GM19043 (cell line): ENCODE measurements around the gene TRNAU1AP.
"Not testable (repeated sequence)": the region's sequence is repeated elsewhere in the genome, so short reads cannot be mapped to it uniquely, and the experiment has no call there.

Experiments
- ATAC-seq: cut with Tn5 transposase; IDR thresholded peaks from one replicate; pipeline ENCODE4 v1.9.1; 2021; ENCODE audit warnings: low read depth; ENCODE audit not compliant: unreplicated experiment

TRNAU1AP gene

GRCh38 chr1:28573564-28573963 lies 20.7 kb downstream of the TRNAU1AP start:
- ATAC-seq = no peak

- ATAC-seq = no peak
Measured at GRCh38 chr1:28577052-28577678, 24.3 kb downstream of the TRNAU1AP start.

GRCh38 chr1:28577738-28578536 lies 25.1 kb downstream of the TRNAU1AP start:
- ATAC-seq = no peak

GRCh38 chr1:28578696-28579218 lies 25.9 kb downstream of the TRNAU1AP start:
- ATAC-seq = no peak

GRCh38 chr1:28579401-28579800 lies 26.5 kb downstream of the TRNAU1AP start:
- ATAC-seq = no peak

- ATAC-seq = no peak
Measured at GRCh38 chr1:28580722-28581530, 28.0 kb downstream of the TRNAU1AP start.

DNA sequence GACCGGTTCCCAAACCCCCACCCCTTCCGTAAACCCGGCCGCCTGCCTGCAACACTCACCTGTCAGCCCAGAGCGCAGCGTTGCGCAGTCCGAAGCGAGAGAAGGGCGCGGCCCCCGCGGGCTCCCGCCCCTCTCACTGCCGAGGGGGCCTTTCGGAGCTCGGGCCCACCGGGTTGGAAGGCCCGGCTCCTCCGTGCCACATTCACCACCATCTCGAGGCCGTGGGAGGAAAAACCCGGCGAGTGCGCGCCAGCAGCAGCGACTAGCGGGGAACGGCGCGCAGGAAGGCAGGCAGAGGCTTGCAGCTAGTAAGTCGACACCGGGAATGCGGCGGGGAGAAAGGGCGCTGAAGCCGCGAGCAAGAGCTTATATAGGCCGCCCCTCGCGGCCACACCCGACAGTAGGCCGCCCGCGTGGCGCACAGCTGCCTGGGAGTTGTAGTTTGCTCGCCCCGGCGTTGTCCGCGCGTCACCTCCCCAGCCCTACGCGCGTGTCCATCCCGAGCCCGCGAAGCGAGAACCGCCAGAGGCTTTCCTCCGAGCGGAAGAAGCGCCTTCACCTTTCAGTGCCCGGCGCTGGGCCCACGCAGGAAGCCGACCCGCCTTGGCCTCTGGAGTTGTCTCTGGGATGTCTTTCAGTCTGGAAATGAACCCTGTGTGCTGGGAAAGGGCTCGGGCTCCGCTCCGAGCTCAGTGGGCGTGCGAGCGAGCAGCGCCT lies 28.8 kb downstream of the TRNAU1AP start:
- ATAC-seq = peak; percentile 82

GRCh38 chr1:28582248-28582615 lies 29.3 kb downstream of the TRNAU1AP start:
- no peak for ATAC-seq

GRCh38 chr1:28586585-28587391 lies 33.9 kb downstream of the TRNAU1AP start:
- ATAC-seq = not testable (repeated sequence)

- no peak for ATAC-seq
Measured at GRCh38 chr1:28591708-28592320, 38.9 kb downstream of the TRNAU1AP start, which contains the start of gene RAB42. Gene RAB42, plus strand, starts transcription at chr1:28592265. Its CDS starts 247 bp downstream, at chr1:28592512.

DNA sequence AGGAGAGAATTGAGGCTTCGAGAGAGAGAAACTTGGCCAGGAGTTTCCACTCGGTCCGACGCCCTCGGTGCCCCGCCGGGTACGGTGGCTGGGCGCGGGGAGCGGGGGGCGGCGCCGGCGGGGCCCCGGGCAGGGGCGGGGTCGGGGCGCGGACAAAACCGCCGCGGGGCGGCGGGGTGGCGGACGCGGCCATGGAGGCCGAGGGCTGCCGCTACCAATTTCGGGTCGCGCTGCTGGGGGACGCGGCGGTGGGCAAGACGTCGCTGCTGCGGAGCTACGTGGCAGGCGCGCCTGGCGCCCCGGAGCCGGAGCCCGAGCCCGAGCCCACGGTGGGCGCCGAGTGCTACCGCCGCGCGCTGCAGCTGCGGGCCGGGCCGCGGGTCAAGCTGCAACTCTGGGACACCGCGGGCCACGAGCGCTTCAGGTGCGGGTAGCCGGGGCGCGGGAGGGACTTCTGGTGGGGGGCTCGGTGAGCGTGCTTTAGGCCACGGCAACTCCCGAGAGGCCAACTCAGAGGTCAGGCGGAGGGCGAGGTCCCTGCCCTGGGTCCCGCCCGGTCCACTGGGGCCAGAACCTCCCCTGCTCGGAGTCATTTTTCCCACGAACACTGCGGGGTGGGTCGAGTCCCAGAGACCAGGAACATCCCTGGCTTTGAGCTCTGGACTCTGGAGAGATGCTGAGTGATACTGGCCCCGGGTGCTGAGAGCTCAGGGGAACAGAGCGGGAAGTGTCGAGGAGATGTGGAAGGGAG lies 39.6 kb downstream of the TRNAU1AP start:
- ATAC-seq = no peak

GRCh38 chr1:28593988-28594356 lies 41.1 kb downstream of the TRNAU1AP start:
- ATAC-seq = not testable (repeated sequence)

DNA sequence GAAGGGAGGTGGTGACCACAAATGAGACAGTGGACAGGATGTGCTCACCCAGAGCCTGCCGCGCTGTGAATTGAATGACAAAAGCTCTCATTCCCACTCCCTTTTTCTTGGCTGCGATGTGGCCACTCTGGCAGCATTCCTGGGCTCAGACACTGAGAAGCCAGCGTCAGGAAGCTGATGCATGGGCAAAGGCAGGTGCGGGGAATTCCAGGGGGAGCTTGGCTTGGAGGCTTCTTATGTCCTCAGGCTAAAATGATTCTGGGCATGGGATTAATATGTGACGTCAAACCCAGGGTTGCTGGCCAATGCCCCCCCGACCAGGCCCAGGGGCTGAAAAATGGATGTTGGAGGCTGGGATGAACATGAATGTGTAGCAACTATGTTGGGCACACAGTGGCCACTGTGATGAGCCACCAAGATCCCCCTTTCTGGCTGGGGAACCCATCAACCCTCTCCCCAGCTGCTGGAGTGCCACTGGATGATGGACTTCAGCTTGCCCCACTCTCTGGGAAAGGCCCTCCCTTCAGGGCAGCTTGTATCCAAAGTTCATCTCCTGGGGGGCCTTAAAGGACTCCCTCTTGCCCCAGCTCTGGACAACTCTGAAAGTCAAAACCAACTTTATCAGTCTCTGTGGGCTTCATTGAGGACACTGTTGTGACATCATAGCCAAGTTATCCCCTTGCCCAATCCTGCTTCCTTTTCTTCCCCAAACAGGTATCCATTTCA lies 42.0 kb downstream of the TRNAU1AP start:
- ATAC-seq = not testable (repeated sequence)

GRCh38 chr1:28595412-28596191 lies 42.7 kb downstream of the TRNAU1AP start:
- no peak for ATAC-seq

GRCh38 chr1:28596276-28596675 lies 43.4 kb downstream of the TRNAU1AP start:
- not testable (repeated sequence) for ATAC-seq

DNA sequence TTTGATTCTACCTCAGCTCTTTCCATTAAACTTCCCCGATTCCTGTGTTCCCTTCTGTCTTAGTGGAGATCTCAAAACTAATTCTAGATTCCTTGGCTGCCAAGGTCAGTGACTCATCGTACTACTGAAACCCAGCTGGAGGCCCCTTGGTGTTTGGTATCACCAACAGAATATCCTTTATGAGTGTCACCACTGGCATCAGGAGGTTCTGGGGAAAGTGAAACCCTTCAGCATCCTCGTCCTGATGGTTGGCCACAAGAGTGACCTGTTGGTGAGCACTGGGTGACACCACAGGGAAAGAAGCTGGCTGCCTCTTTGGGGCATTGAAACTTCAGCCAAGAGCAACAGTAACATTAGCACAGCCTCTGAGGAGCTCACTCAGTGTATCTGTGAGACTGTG lies 48.8 kb downstream of the TRNAU1AP start:
- ATAC-seq = no peak
